ENCODE results near the gene STAB2. TPM values are rescaled to one million over a fixed set of nuclear protein-coding genes. Genes with fewer than 3 reads are reported as not detected.

Gene STAB2
- total RNA-seq, 4 donors from 2014 or later: not detected

- Histone ChIP-seq H3K4me3 (no peak overlapping the region), H3K9me3 (no peaks in the 10 kb centered on the region), H3K4me1 (no peaks in the 10 kb centered on the region), H3K36me3 (no peaks in the 10 kb centered on the region), H3K27me3 (no peaks in the 10 kb centered on the region), H3K27ac (no peak overlapping the region)
- TF ChIP-seq, protein P1, sequence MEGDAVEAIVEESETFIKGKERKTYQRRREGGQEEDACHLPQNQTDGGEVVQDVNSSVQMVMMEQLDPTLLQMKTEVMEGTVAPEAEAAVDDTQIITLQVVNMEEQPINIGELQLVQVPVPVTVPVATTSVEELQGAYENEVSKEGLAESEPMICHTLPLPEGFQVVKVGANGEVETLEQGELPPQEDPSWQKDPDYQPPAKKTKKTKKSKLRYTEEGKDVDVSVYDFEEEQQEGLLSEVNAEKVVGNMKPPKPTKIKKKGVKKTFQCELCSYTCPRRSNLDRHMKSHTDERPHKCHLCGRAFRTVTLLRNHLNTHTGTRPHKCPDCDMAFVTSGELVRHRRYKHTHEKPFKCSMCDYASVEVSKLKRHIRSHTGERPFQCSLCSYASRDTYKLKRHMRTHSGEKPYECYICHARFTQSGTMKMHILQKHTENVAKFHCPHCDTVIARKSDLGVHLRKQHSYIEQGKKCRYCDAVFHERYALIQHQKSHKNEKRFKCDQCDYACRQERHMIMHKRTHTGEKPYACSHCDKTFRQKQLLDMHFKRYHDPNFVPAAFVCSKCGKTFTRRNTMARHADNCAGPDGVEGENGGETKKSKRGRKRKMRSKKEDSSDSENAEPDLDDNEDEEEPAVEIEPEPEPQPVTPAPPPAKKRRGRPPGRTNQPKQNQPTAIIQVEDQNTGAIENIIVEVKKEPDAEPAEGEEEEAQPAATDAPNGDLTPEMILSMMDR (IDR thresholded peaks at IDR 0.05 in 4 of 5, conservative IDR thresholded peaks at IDR 0.05 in 1 of 5): no peak
- no peak for TF ChIP-seq POLR2A (IDR thresholded peaks at IDR 0.05)
- ATAC-seq: no peak
- no peak for DNase-seq
- intact Hi-C loops (cut with DNase I; ENCODE audit: low total_unique reads): no loop called here
- in situ Hi-C loops (cut with MboI; ENCODE audit: low sequenced_read_pairs in 4 of 4): no loop called here
Observed at GRCh38 chr12:103751600-103751999, 164.5 kb downstream of the STAB2 start.

DNA sequence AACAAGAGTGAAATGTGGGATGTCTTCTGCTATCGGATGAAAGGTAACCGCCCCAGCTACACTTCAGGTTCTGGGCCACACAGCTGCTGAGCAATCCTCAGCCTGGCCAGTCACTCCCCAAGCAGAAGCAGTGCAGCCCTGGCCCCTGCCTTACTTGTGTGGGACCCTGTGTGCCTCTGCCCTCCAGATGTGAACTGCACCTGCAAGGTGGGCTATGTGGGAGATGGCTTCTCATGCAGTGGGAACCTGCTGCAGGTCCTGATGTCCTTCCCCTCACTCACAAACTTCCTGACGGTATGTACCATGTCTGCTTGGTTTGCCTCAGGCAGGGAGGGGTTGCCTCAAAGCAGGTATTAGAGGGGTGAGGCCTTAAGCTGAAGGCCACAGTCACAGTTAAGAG, 168.4 kb downstream of the STAB2 start:
- Histone ChIP-seq H3K27me3 (no peaks in the 10 kb centered on the region), H3K4me3 (no peak overlapping the region), H3K9me3 (no peaks in the 10 kb centered on the region), H3K4me1 (peaks cover 5 to 7% of the 10 kb centered on the region in 2 donors), H3K27ac (no peak overlapping the region), H3K36me3 (no peaks in the 10 kb centered on the region)
- in situ Hi-C loops (cut with MboI; ENCODE audit: low sequenced_read_pairs in 4 of 4): no loop called here
- intact Hi-C loops (cut with DNase I; ENCODE audit: low total_unique reads): no loop called here
- no peak for DNase-seq
- TF ChIP-seq POLR2A (IDR thresholded peaks at IDR 0.05): no peak
- TF ChIP-seq, protein P1 (IDR thresholded peaks at IDR 0.05 in 4 of 5, conservative IDR thresholded peaks at IDR 0.05 in 1 of 5): no peak
- no peak for ATAC-seq

- peaks cover 5 to 7% of the 10 kb centered on the region in 2 donors for H3K4me1 ChIP-seq
- no peaks in the 10 kb centered on the region for H3K9me3 ChIP-seq
- ATAC-seq (no peak), DNase-seq (no peak)
- TF ChIP-seq, protein P1 (IDR thresholded peaks at IDR 0.05 in 4 of 5, conservative IDR thresholded peaks at IDR 0.05 in 1 of 5): no peak
- TF ChIP-seq POLR2A (IDR thresholded peaks at IDR 0.05): no peak
- intact Hi-C loops (cut with DNase I; ENCODE audit: low total_unique reads) (no loop called here), in situ Hi-C loops (cut with MboI; ENCODE audit: low sequenced_read_pairs in 4 of 4) (no loop called here)
- H3K36me3 ChIP-seq: no peaks in the 10 kb centered on the region
- no peak overlapping the region for H3K4me3 ChIP-seq
- no peak overlapping the region for H3K27ac ChIP-seq
- H3K27me3 ChIP-seq: no peaks in the 10 kb centered on the region
Observed at GRCh38 chr12:103756443-103756842, 169.4 kb downstream of the STAB2 start.

DNA sequence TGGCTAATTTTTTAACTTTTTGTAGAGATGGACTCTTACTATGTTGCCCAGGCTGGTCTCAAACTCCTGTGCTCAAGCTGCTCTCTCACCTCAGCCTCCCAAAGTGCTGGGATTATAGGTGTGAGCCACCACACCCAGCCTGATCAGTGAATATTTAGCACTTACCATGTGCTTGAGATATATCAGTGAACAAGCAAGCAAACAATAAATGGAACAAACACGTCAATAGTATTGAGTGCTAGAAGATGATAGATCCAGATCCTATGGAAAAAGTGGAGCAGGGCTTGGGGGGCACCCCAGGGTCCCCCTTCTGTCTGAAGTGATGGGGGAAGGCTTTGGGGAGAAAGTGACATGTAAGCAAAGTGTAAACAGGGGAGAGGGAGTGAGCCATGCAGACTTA, 170.2 kb downstream of the STAB2 start:
- in situ Hi-C loops (cut with MboI; ENCODE audit: low sequenced_read_pairs in 4 of 4): no loop called here
- no peak for ATAC-seq
- no peak overlapping the region for H3K4me3 ChIP-seq
- no peak for DNase-seq
- no peaks in the 10 kb centered on the region for H3K36me3 ChIP-seq
- H3K9me3 ChIP-seq: no peaks in the 10 kb centered on the region
- intact Hi-C loops (cut with DNase I; ENCODE audit: low total_unique reads): no loop called here
- no peaks in the 10 kb centered on the region for H3K27me3 ChIP-seq
- H3K27ac ChIP-seq: no peak overlapping the region
- peaks cover 5 to 7% of the 10 kb centered on the region in 2 donors for H3K4me1 ChIP-seq
- TF ChIP-seq, protein P1 (IDR thresholded peaks at IDR 0.05 in 4 of 5, conservative IDR thresholded peaks at IDR 0.05 in 1 of 5): no peak
- TF ChIP-seq POLR2A (IDR thresholded peaks at IDR 0.05): no peak

All from gastrocnemius medialis (tissue), 4 donors.